ENCODE results near the gene GPR26. TPM values are rescaled to one million over a fixed set of nuclear protein-coding genes. Genes with fewer than 3 reads are reported as not detected.

The GPR26 gene
- total and polyA plus RNA-seq, 4 donors, result not detected

- WGBS, 2 donors, result 92 to 95% methylated on average over 3 of the region's 3 CpGs
- Histone ChIP-seq H3K27ac (ENCODE audit: low read depth in 1 of 2, low read length in 2 of 2) (no peak overlapping the region), H3K36me3 (ENCODE audit: control insufficient read depth in 1 of 2, insufficient read depth in 2 of 2, low read length in 1 of 2) (no peaks in the 10 kb centered on the region), H3K27me3 (ENCODE audit: control insufficient read depth in 1 of 2, insufficient read depth in 2 of 2, low read length in 1 of 2) (no peaks in the 10 kb centered on the region), H3K4me3 (ENCODE audit: low read length in 2 of 2) (no peak overlapping the region), H3K4me1 (ENCODE audit: control insufficient read depth in 1 of 2, insufficient read depth in 2 of 2, low read length in 2 of 2) (no peaks in the 10 kb centered on the region), H3K9me3 (ENCODE audit: control insufficient read depth, low read length) (peaks cover 2% of the 10 kb centered on the region)
- no peak for ATAC-seq (ENCODE audit: low FRiP score)
- DNase-seq, result no peak
- intact Hi-C loops (cut with DNase I), result no loop called here
These were observed 33.0 kb upstream of the GPR26 start for GRCh38 chr10:123633106-123633505.

GRCh38 chr10:123633636-123634035 lies 32.5 kb upstream of the GPR26 start:
- no peaks in the 10 kb centered on the region for H3K27me3 ChIP-seq (ENCODE audit: control insufficient read depth in 1 of 2, insufficient read depth in 2 of 2, low read length in 1 of 2)
- ATAC-seq (ENCODE audit: low FRiP score) (no peak), DNase-seq (no peak)
- H3K27ac ChIP-seq (ENCODE audit: low read depth in 1 of 2, low read length in 2 of 2), result no peak overlapping the region
- intact Hi-C loops (cut with DNase I), result no loop called here
- WGBS, 2 donors, result 61 to 67% methylated on average over 5 of the region's 5 CpGs
- H3K4me3 ChIP-seq (ENCODE audit: low read length in 2 of 2), result no peak overlapping the region
- H3K4me1 ChIP-seq (ENCODE audit: control insufficient read depth in 1 of 2, insufficient read depth in 2 of 2, low read length in 2 of 2), result no peaks in the 10 kb centered on the region
- no peaks in the 10 kb centered on the region for H3K36me3 ChIP-seq (ENCODE audit: control insufficient read depth in 1 of 2, insufficient read depth in 2 of 2, low read length in 1 of 2)
- H3K9me3 ChIP-seq (ENCODE audit: control insufficient read depth, low read length), result peaks cover 2% of the 10 kb centered on the region

GRCh38 chr10:123634221-123634620 lies 31.9 kb upstream of the GPR26 start:
- no peak for ATAC-seq (ENCODE audit: low FRiP score)
- Histone ChIP-seq H3K27ac (ENCODE audit: low read depth in 1 of 2, low read length in 2 of 2) (no peak overlapping the region), H3K27me3 (ENCODE audit: control insufficient read depth in 1 of 2, insufficient read depth in 2 of 2, low read length in 1 of 2) (no peaks in the 10 kb centered on the region), H3K36me3 (ENCODE audit: control insufficient read depth in 1 of 2, insufficient read depth in 2 of 2, low read length in 1 of 2) (no peaks in the 10 kb centered on the region), H3K4me1 (ENCODE audit: control insufficient read depth in 1 of 2, insufficient read depth in 2 of 2, low read length in 2 of 2) (no peaks in the 10 kb centered on the region), H3K4me3 (ENCODE audit: low read length in 2 of 2) (no peak overlapping the region), H3K9me3 (ENCODE audit: control insufficient read depth, low read length) (peaks cover 2% of the 10 kb centered on the region)
- no peak for DNase-seq
- intact Hi-C loops (cut with DNase I), result no loop called here
- 85 to 86% methylated on average over 6 of the region's 6 CpGs for WGBS, 2 donors

- no peak overlapping the region for H3K27ac ChIP-seq (ENCODE audit: low read depth in 1 of 2, low read length in 2 of 2)
- WGBS, 2 donors, result 75 to 77% methylated on average over 5 of the region's 5 CpGs
- ATAC-seq (ENCODE audit: low FRiP score), result no peak
- no peaks in the 10 kb centered on the region for H3K27me3 ChIP-seq (ENCODE audit: control insufficient read depth in 1 of 2, insufficient read depth in 2 of 2, low read length in 1 of 2)
- no peaks in the 10 kb centered on the region for H3K36me3 ChIP-seq (ENCODE audit: control insufficient read depth in 1 of 2, insufficient read depth in 2 of 2, low read length in 1 of 2)
- intact Hi-C loops (cut with DNase I), result no loop called here
- H3K4me3 ChIP-seq (ENCODE audit: low read length in 2 of 2), result no peak overlapping the region
- no peak for DNase-seq
- no peaks in the 10 kb centered on the region for H3K4me1 ChIP-seq (ENCODE audit: control insufficient read depth in 1 of 2, insufficient read depth in 2 of 2, low read length in 2 of 2)
- peaks cover 2% of the 10 kb centered on the region for H3K9me3 ChIP-seq (ENCODE audit: control insufficient read depth, low read length)
These were observed 31.0 kb upstream of the GPR26 start for GRCh38 chr10:123635131-123635530.

- no peak overlapping the region for H3K27ac ChIP-seq (ENCODE audit: low read depth in 1 of 2, low read length in 2 of 2)
- 37% methylated on average over 2 of the region's 2 CpGs for WGBS, 2 donors
- no peaks in the 10 kb centered on the region for H3K36me3 ChIP-seq (ENCODE audit: control insufficient read depth in 1 of 2, insufficient read depth in 2 of 2, low read length in 1 of 2)
- H3K27me3 ChIP-seq (ENCODE audit: control insufficient read depth in 1 of 2, insufficient read depth in 2 of 2, low read length in 1 of 2), result no peaks in the 10 kb centered on the region
- no peak overlapping the region for H3K4me3 ChIP-seq (ENCODE audit: low read length in 2 of 2)
- peaks cover 2% of the 10 kb centered on the region for H3K9me3 ChIP-seq (ENCODE audit: control insufficient read depth, low read length)
- ATAC-seq (ENCODE audit: low FRiP score), result no peak
- DNase-seq, result no peak
- no peaks in the 10 kb centered on the region for H3K4me1 ChIP-seq (ENCODE audit: control insufficient read depth in 1 of 2, insufficient read depth in 2 of 2, low read length in 2 of 2)
- intact Hi-C loops (cut with DNase I), result no loop called here
These were observed 30.4 kb upstream of the GPR26 start for GRCh38 chr10:123635745-123636144.

- Histone ChIP-seq H3K4me1 (ENCODE audit: control insufficient read depth in 1 of 2, insufficient read depth in 2 of 2, low read length in 2 of 2) (no peaks in the 10 kb centered on the region), H3K4me3 (ENCODE audit: low read length in 2 of 2) (no peak overlapping the region), H3K27me3 (ENCODE audit: control insufficient read depth in 1 of 2, insufficient read depth in 2 of 2, low read length in 1 of 2) (no peaks in the 10 kb centered on the region), H3K9me3 (ENCODE audit: control insufficient read depth, low read length) (peaks cover 2% of the 10 kb centered on the region), H3K36me3 (ENCODE audit: control insufficient read depth in 1 of 2, insufficient read depth in 2 of 2, low read length in 1 of 2) (no peaks in the 10 kb centered on the region), H3K27ac (ENCODE audit: low read depth in 1 of 2, low read length in 2 of 2) (no peak overlapping the region)
- WGBS, 2 donors, result 78% methylated on average over 8 of the region's 8 CpGs
- intact Hi-C loops (cut with DNase I), result no loop called here
- ATAC-seq (ENCODE audit: low FRiP score) (no peak), DNase-seq (no peak)
These were observed 29.4 kb upstream of the GPR26 start for GRCh38 chr10:123636598-123637325.

GRCh38 chr10:123637326-123637880 lies 28.8 kb upstream of the GPR26 start:
- ATAC-seq (ENCODE audit: low FRiP score), result no peak
- H3K27ac ChIP-seq (ENCODE audit: low read depth in 1 of 2, low read length in 2 of 2), result no peak overlapping the region
- H3K9me3 ChIP-seq (ENCODE audit: control insufficient read depth, low read length), result peaks cover 2% of the 10 kb centered on the region
- 69 to 70% methylated on average over 6 of the region's 6 CpGs for WGBS, 2 donors
- H3K4me3 ChIP-seq (ENCODE audit: low read length in 2 of 2), result no peak overlapping the region
- no peaks in the 10 kb centered on the region for H3K4me1 ChIP-seq (ENCODE audit: control insufficient read depth in 1 of 2, insufficient read depth in 2 of 2, low read length in 2 of 2)
- H3K36me3 ChIP-seq (ENCODE audit: control insufficient read depth in 1 of 2, insufficient read depth in 2 of 2, low read length in 1 of 2), result no peaks in the 10 kb centered on the region
- intact Hi-C loops (cut with DNase I), result no loop called here
- DNase-seq, result no peak
- no peaks in the 10 kb centered on the region for H3K27me3 ChIP-seq (ENCODE audit: control insufficient read depth in 1 of 2, insufficient read depth in 2 of 2, low read length in 1 of 2)

- Histone ChIP-seq H3K36me3 (ENCODE audit: control insufficient read depth in 1 of 2, insufficient read depth in 2 of 2, low read length in 1 of 2) (no peaks in the 10 kb centered on the region), H3K27ac (ENCODE audit: low read depth in 1 of 2, low read length in 2 of 2) (no peak overlapping the region), H3K27me3 (ENCODE audit: control insufficient read depth in 1 of 2, insufficient read depth in 2 of 2, low read length in 1 of 2) (no peaks in the 10 kb centered on the region), H3K9me3 (ENCODE audit: control insufficient read depth, low read length) (peaks cover 2% of the 10 kb centered on the region), H3K4me3 (ENCODE audit: low read length in 2 of 2) (no peak overlapping the region), H3K4me1 (ENCODE audit: control insufficient read depth in 1 of 2, insufficient read depth in 2 of 2, low read length in 2 of 2) (no peaks in the 10 kb centered on the region)
- intact Hi-C loops (cut with DNase I), result no loop called here
- WGBS, 2 donors, result 71 to 85% methylated on average over 3 of the region's 3 CpGs
- ATAC-seq (ENCODE audit: low FRiP score), result no peak
- no peak for DNase-seq
These were observed 27.0 kb upstream of the GPR26 start for GRCh38 chr10:123639131-123639530.

GRCh38 chr10:123640016-123640535 lies 26.1 kb upstream of the GPR26 start:
- WGBS, 2 donors, result 49 to 52% methylated on average over 3 of the region's 3 CpGs
- Histone ChIP-seq H3K27ac (ENCODE audit: low read depth in 1 of 2, low read length in 2 of 2) (no peak overlapping the region), H3K4me1 (ENCODE audit: control insufficient read depth in 1 of 2, insufficient read depth in 2 of 2, low read length in 2 of 2) (no peaks in the 10 kb centered on the region), H3K4me3 (ENCODE audit: low read length in 2 of 2) (no peak overlapping the region), H3K27me3 (ENCODE audit: control insufficient read depth in 1 of 2, insufficient read depth in 2 of 2, low read length in 1 of 2) (no peaks in the 10 kb centered on the region), H3K36me3 (ENCODE audit: control insufficient read depth in 1 of 2, insufficient read depth in 2 of 2, low read length in 1 of 2) (no peaks in the 10 kb centered on the region), H3K9me3 (ENCODE audit: control insufficient read depth, low read length) (peaks cover 2% of the 10 kb centered on the region)
- ATAC-seq (ENCODE audit: low FRiP score), result no peak
- no peak for DNase-seq
- intact Hi-C loops (cut with DNase I), result no loop called here
